GM19238 (cell line): ENCODE results near the gene PHF5A.

Source experiments
- DNase-seq: peaks from one replicate; pipeline ENCODE4 v3.0.0; 2011; ENCODE audit warnings: low spot score; ENCODE audit not compliant: insufficient read length

PHF5A gene

GRCh38 chr22:41468381-41469217, at the start of gene PHF5A, which contains the start of gene ACO2:
Gene PHF5A, minus strand, starts transcription at chr22:41468692. Its CDS starts 39 bp downstream, at chr22:41468653.
Gene ACO2, plus strand, starts transcription at chr22:41469117. Its CDS starts 30 bp downstream, at chr22:41469147.
- peak; percentile 93 for DNase-seq

- DNase-seq: no peak
These were observed 49.5 kb upstream of the PHF5A start for GRCh38 chr22:41518048-41518347.

- DNase-seq: no peak
These were observed 48.9 kb upstream of the PHF5A start for GRCh38 chr22:41517172-41518047.

- DNase-seq: no peak
These were observed 48.0 kb upstream of the PHF5A start for GRCh38 chr22:41516462-41516861.

GRCh38 chr22:41513391-41513790, 44.9 kb upstream of the PHF5A start:
- DNase-seq: no peak

- DNase-seq: no peak
These were observed 44.1 kb upstream of the PHF5A start for GRCh38 chr22:41512421-41513194.

- no peak for DNase-seq
These were observed 43.1 kb upstream of the PHF5A start for GRCh38 chr22:41511521-41511968.

GRCh38 chr22:41508770-41509170, 40.3 kb upstream of the PHF5A start:
- DNase-seq: no peak

- no peak for DNase-seq
These were observed 39.0 kb upstream of the PHF5A start for GRCh38 chr22:41507330-41508063.

- DNase-seq: no peak
These were observed 37.2 kb upstream of the PHF5A start for GRCh38 chr22:41505511-41506220.

GRCh38 chr22:41504816-41505215, 36.3 kb upstream of the PHF5A start:
- no peak for DNase-seq

GRCh38 chr22:41504397-41504796, 35.9 kb upstream of the PHF5A start:
- no peak for DNase-seq

GRCh38 chr22:41501209-41501608, 32.7 kb upstream of the PHF5A start:
- peak; percentile 41 for DNase-seq

- no peak for DNase-seq
These were observed 31.8 kb upstream of the PHF5A start for GRCh38 chr22:41500303-41500702.

GRCh38 chr22:41499624-41500280, 31.3 kb upstream of the PHF5A start:
- no peak for DNase-seq

GRCh38 chr22:41498303-41498835, 29.9 kb upstream of the PHF5A start:
- no peak for DNase-seq

- DNase-seq: no peak
These were observed 23.0 kb upstream of the PHF5A start for GRCh38 chr22:41491374-41492100.

- DNase-seq: no peak
These were observed 20.3 kb upstream of the PHF5A start for GRCh38 chr22:41488596-41489385.
